Mesothelial cell of epicardium (in vitro differentiated cells): ENCODE measurements around the gene A3GALT2. TPM values are rescaled to one million over a fixed set of nuclear protein-coding genes. Genes with fewer than 3 reads are reported as not detected.

Experiments
- DNase-seq, 2 experiments: peaks; one replicate each; pipeline ENCODE4 v3.0.0; 2021; ENCODE audit warnings: low spot score in 2 of 2; ENCODE audit not compliant: unreplicated experiment in 2 of 2
- H3K27ac Mint-ChIP-seq: 2 replicates; pipeline ENCODE4 v1.8.0; 2021; ENCODE audit warnings: mixed read lengths
- H3K27me3 Mint-ChIP-seq: 2 replicates; pipeline ENCODE4 v1.8.0; 2021; ENCODE audit warnings: low read depth, mixed read lengths
- H3K36me3 Mint-ChIP-seq: 2 replicates; pipeline ENCODE4 v1.8.0; 2021; ENCODE audit warnings: mixed read lengths
- H3K4me1 Mint-ChIP-seq: 2 replicates; pipeline ENCODE4 v1.8.0; 2021; ENCODE audit warnings: mixed read lengths
- H3K4me3 Mint-ChIP-seq: 2 replicates; pipeline ENCODE4 v1.8.0; 2021; ENCODE audit warnings: mild to moderate bottlenecking, moderate library complexity, mixed read lengths
- H3K9me3 Mint-ChIP-seq: 2 replicates; pipeline ENCODE4 v1.8.0; 2021; ENCODE audit warnings: mixed read lengths
- total RNA-seq: library from RNA; stranded (reverse); gene quantifications from 3 replicates; pipeline ENCODE4 v1.2.1, GENCODE V29; 2021
- TF ChIP-seq, protein P1 (sequence below): fragments of 200-600 bp; sonication (generic); IDR thresholded peaks from one replicate; pipeline ENCODE4 v1.5.0; 2021; ENCODE audit warnings: antibody characterized with exemption; ENCODE audit not compliant: unreplicated experiment

The A3GALT2 gene
- total RNA-seq, 1 donor from 2014 or later: 0.58 TPM

GRCh38 chr1:33327587-33328325 lies 6.9 kb upstream of the A3GALT2 start:
- Mint-ChIP-seq H3K27me3 (no peaks in the 10 kb centered on the region), H3K36me3 (peaks cover 46% of the 10 kb centered on the region)

GRCh38 chr1:33326785-33327184 lies 5.9 kb upstream of the A3GALT2 start:
- no peaks in the 10 kb centered on the region for H3K27me3 Mint-ChIP-seq
- H3K4me1 Mint-ChIP-seq: peaks cover 4% of the 10 kb centered on the region
- H3K36me3 Mint-ChIP-seq: peaks cover 38% of the 10 kb centered on the region
- H3K4me3 Mint-ChIP-seq: no peak overlapping the region
- no peak overlapping the region for H3K27ac Mint-ChIP-seq
- no peak for DNase-seq
- TF ChIP-seq, protein P1, sequence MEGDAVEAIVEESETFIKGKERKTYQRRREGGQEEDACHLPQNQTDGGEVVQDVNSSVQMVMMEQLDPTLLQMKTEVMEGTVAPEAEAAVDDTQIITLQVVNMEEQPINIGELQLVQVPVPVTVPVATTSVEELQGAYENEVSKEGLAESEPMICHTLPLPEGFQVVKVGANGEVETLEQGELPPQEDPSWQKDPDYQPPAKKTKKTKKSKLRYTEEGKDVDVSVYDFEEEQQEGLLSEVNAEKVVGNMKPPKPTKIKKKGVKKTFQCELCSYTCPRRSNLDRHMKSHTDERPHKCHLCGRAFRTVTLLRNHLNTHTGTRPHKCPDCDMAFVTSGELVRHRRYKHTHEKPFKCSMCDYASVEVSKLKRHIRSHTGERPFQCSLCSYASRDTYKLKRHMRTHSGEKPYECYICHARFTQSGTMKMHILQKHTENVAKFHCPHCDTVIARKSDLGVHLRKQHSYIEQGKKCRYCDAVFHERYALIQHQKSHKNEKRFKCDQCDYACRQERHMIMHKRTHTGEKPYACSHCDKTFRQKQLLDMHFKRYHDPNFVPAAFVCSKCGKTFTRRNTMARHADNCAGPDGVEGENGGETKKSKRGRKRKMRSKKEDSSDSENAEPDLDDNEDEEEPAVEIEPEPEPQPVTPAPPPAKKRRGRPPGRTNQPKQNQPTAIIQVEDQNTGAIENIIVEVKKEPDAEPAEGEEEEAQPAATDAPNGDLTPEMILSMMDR: no peak
- H3K9me3 Mint-ChIP-seq: no peaks in the 10 kb centered on the region

More at GRCh38 chr1:33327587-33328325, 6.9 kb upstream of the A3GALT2 start:
- Mint-ChIP-seq H3K4me1 (peaks cover 4% of the 10 kb centered on the region), H3K4me3 (no peak overlapping the region), H3K27ac (no peak overlapping the region), H3K9me3 (no peaks in the 10 kb centered on the region)
- TF ChIP-seq, protein P1: no peak
- no peak for DNase-seq

GRCh38 chr1:33324677-33325575 lies 4.0 kb upstream of the A3GALT2 start:
- Mint-ChIP-seq H3K36me3 (peaks cover 35% of the 10 kb centered on the region), H3K4me1 (peaks cover 4% of the 10 kb centered on the region), H3K27ac (peak overlapping the region; percentile 47), H3K4me3 (no peak overlapping the region), H3K27me3 (no peaks in the 10 kb centered on the region), H3K9me3 (no peaks in the 10 kb centered on the region)
- no peak for DNase-seq
- TF ChIP-seq, protein P1: no peak

DNA sequence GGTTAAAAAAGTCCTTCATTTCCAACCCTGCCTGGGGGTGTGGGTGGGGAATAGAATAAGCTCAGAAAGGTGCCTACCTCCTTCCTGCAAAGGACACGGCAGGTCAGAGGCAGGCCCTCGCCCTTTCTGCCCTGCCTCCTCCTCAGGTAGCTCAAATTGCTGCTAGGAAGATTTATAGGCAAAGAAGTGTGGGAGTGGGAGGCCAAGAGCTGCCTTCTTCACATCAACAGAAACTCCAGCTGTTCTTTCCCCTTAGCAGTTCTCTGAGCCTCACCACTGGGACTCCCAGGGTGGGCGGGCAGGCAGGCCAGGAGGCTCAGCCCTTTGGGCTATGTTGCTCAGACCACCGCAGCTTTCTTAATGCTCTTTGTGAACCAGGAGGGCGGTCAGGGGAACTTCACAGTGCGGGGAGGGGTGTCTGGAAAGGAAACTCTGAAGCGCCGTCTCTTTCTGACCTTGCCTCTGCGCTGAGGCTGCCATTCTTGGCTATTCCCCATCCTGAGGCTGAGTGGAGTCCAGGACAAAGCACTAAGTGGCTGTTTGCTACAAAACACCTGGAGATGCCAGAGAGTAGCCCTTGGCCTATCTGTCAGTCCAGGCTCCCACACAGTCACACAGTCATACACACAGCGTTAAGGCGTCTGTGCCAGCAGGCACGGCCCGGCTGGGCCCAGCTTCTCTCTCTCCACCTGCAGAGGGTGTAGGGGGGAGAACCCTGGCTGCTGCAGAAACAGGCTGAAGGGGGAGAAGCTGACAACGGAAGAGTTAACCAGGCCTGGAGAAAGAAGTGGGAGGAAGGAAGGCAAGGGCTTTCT lies 3.0 kb upstream of the A3GALT2 start:
- H3K4me1 Mint-ChIP-seq: peaks cover 4% of the 10 kb centered on the region
- H3K9me3 Mint-ChIP-seq: no peaks in the 10 kb centered on the region
- peaks cover 27% of the 10 kb centered on the region for H3K36me3 Mint-ChIP-seq
- peak overlapping the region; percentile 59 for H3K27ac Mint-ChIP-seq
- H3K4me3 Mint-ChIP-seq: no peak overlapping the region
- H3K27me3 Mint-ChIP-seq: no peaks in the 10 kb centered on the region
- no peak for DNase-seq
- TF ChIP-seq, protein P1: no peak

DNA sequence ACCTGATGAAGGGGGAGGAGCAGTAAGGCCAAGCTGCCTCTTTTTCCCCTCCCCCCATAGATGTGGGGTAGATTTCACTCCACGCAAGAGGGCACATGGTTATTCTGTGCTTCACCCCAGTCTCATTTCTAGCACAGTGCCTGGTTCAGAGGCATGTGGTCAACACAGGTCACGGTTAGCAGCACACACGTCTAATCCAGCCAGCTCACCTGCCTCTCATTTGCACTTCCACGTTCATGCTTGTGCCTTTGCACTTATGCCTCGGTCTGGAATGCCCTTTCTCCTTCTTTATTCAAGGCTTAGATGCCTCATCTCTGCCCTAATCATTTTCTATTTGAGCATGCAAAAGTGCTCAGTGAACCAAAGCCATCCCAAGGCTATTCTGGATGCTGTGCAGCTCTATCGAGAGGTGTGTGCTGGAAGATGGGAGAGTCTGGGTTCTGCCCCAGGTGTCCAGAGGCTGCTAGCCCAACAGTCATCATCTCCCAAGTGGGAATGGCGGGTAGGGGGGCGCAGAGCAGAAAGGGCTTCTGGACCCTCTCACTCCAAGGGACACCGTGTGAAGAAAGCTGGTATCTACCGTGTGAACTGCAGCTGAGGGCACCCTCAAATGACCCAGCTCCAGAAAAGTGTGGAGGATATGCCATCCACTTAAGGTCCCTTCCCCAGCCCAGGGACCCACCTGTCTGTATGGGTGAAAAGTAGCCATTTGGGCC lies 2.1 kb upstream of the A3GALT2 start:
- peak overlapping the region; percentile 59 for H3K27ac Mint-ChIP-seq
- peaks cover 2% of the 10 kb centered on the region for H3K4me1 Mint-ChIP-seq
- DNase-seq: no peak
- TF ChIP-seq, protein P1: no peak
- H3K27me3 Mint-ChIP-seq: no peaks in the 10 kb centered on the region
- H3K9me3 Mint-ChIP-seq: no peaks in the 10 kb centered on the region
- no peak overlapping the region for H3K4me3 Mint-ChIP-seq
- peaks cover 20% of the 10 kb centered on the region for H3K36me3 Mint-ChIP-seq
